ENCODE data around the gene TCF12.

TCF12 gene

GRCh38 chr15:57321973-57322601 is 403.6 kb downstream of the TCF12 start:
- DNase-seq (ENCODE audit: low read depth), result no peak

GRCh38 chr15:57322602-57323250 is 404.3 kb downstream of the TCF12 start:
- no peak for DNase-seq (ENCODE audit: low read depth)

GRCh38 chr15:57323299-57323805 is 404.9 kb downstream of the TCF12 start:
- DNase-seq (ENCODE audit: low read depth), result no peak

- no peak for DNase-seq (ENCODE audit: low read depth)
These were observed 405.6 kb downstream of the TCF12 start for GRCh38 chr15:57323806-57324589.

GRCh38 chr15:57324590-57324890 is 406.1 kb downstream of the TCF12 start:
- DNase-seq (ENCODE audit: low read depth), result no peak

GRCh38 chr15:57324944-57325679 is 406.7 kb downstream of the TCF12 start:
- no peak for DNase-seq (ENCODE audit: low read depth)

- DNase-seq (ENCODE audit: low read depth), result no peak
These were observed 407.8 kb downstream of the TCF12 start for GRCh38 chr15:57326196-57326595.

- DNase-seq (ENCODE audit: low read depth), result no peak
These were observed 409.6 kb downstream of the TCF12 start for GRCh38 chr15:57327985-57328471.

- no peak for DNase-seq (ENCODE audit: low read depth)
These were observed 410.0 kb downstream of the TCF12 start for GRCh38 chr15:57328479-57328878.

- no peak for DNase-seq (ENCODE audit: low read depth)
These were observed 410.5 kb downstream of the TCF12 start for GRCh38 chr15:57328897-57329296.

GRCh38 chr15:57329582-57330367 is 411.3 kb downstream of the TCF12 start:
- no peak for DNase-seq (ENCODE audit: low read depth)

GRCh38 chr15:57330619-57331340 is 412.3 kb downstream of the TCF12 start:
- DNase-seq (ENCODE audit: low read depth), result no peak

- DNase-seq (ENCODE audit: low read depth), result no peak
These were observed 413.9 kb downstream of the TCF12 start for GRCh38 chr15:57332326-57332725.

GRCh38 chr15:57333487-57333886 is 415.0 kb downstream of the TCF12 start:
- DNase-seq (ENCODE audit: low read depth), result no peak

GRCh38 chr15:57334257-57334656 is 415.8 kb downstream of the TCF12 start:
- no peak for DNase-seq (ENCODE audit: low read depth)

GRCh38 chr15:57335293-57335715 is 416.9 kb downstream of the TCF12 start:
- no peak for DNase-seq (ENCODE audit: low read depth)

GRCh38 chr15:57335719-57336118 is 417.3 kb downstream of the TCF12 start:
- DNase-seq (ENCODE audit: low read depth), result no peak

- no peak for DNase-seq (ENCODE audit: low read depth)
These were observed 419.5 kb downstream of the TCF12 start for GRCh38 chr15:57337868-57338411.

- no peak for DNase-seq (ENCODE audit: low read depth)
These were observed 420.9 kb downstream of the TCF12 start for GRCh38 chr15:57339321-57339720.

Data from GM04503 (cell line).